ELR (cell line): ENCODE data around the gene KRT6A.
A peak's percentile ranks its signal among the peaks of the same experiment; 100 is the strongest.
"Not testable (repeated sequence)": the region's sequence is repeated elsewhere in the genome, so short reads cannot be mapped to it uniquely, and the experiment has no call there.

ENCODE experiments used
- DNase-seq: peaks from one replicate; pipeline ENCODE4 v3.0.0-alpha.2; 2015; ENCODE audit warnings: low read depth

KRT6A gene

DNA sequence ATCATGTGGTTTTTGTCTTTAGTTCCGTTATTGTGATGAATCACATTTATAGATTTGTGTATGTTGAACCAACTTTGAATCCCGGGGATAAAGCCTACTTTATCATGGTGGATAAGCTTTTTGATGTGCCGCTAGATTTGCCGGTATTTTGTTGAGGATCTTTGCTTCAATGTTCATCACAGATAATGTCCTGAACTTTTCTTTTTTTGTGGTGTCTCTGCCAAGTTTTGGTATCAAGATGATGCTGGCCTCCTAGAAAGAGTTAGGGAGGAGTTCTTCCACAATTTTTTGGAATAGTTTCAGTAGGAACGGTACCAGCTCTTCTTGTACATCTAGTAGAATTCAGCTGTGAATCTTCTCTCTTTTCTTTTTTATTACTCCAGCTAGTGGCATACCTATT is 34.2 kb downstream of the KRT6A start:
- no peak for DNase-seq

DNA sequence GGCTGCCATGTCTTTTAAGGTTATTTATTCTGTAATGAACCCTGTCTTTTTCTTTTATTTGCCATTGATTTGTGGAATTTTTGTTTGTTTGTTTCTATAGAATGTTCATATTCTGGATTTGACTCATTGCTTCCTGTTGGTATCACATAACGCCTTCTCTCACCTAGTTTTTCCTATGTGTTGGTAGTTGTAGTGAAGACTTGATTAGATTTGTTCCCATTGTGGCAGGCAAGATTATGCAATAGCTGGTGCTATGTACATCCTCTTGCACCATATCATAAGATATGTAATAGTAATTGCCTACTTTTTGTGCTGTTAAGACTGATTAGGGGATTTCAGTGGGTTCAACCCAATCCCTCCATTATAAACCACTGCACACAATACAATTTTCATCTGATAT is 37.2 kb downstream of the KRT6A start:
- DNase-seq, result no peak

DNA sequence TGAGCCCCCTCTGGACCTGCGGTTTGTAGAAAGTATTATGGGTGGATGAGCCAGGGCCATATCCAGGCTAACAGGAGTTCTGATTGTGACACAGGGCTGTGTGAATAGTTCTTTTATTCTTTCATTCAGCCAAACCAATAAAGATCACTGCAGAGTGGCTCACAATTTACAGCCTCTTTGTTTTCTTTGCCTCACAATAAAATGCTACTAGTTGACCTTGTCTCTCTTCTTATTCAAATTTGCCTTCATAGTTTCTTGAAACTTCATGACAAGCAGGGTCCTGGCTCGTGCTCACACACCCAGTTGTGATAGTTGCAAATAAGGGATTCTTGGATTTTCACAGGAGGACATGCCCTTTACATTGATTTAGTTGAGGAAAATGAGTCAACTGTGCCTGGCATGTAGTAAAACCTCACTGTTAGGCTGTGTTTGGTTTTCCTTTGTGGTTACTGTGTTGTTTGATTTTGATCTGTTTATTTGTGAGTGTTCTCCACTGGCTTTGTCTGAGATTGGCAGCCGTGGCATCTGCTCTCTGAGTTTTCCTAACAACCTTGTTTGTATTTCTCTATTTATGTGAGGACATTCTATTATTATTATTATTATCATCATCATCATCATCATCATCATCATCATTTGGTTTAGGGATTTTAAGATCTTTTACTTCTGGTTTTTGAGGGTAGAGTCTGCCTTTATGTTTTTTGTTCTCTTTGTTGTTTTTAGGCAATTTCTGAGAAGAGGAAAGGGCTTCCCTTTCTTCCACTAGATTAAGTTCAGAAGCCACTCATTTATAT is 38.5 kb downstream of the KRT6A start:
- peak; percentile 11 for DNase-seq

DNA sequence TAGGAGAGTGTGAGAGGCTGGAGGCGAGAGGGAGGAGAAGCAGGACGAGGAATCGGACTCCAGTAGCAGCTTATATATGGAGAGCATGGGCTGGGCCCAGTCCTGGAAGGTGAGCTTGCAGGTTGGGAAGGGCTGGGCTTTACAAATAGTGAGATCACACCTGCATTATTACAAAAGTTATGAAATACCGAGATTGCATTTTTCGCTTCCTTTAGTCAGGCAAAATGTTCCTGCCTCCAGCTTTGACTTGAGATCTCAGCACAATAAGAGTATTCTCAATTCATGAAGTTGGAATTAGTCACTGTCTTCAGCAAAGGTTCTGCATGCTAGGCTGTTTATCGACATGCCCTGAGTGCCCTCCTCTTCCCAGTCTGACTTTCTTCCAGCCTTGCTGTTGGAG is 41.0 kb downstream of the KRT6A start, which contains the start of gene KRT6B:
KRT6B (minus strand) TSS at position 46 of the 400 bp plus-strand sequence. CDS start 68 bp downstream, outside the sequence.
- DNase-seq, result no peak

DNA sequence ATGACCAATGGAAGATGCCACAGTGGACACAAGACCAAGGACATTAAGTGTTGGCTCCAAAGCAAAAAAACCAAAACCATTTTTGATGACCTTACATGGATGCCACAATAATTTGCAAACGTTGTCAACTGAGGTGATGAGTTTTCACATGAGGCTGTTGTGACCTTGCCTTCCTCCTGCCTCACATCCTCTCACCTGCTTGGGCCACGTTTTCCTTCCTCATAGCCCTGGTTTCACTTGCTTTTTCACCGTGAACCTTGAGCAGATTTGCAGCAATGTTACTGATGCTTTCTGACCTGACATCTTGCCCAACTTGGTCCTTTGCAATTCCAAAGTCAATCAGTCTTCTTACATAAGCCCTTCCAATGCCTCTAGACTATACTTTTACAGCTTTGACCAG is 44.8 kb downstream of the KRT6A start:
- no peak for DNase-seq

DNA sequence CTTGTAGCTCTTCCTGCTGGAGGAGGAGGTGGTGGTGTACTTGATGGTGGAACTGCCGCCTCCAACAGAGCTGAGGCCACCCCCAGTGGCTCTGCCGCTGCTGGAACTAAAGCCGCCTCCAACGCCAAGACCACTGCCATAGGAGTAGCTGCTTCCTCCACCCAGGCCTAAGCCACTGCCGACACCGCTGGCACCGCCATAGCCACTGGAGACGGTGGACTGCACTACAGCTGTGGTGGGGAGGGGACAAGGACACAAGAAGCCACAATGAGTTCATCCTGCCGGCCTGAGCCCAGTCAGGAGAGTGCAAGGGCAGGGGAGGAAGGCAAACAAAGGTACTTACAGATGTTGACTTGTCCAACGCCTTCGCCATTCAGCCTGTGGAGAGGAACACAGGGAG is 45.9 kb downstream of the KRT6A start:
- DNase-seq, result not testable (repeated sequence)

DNA sequence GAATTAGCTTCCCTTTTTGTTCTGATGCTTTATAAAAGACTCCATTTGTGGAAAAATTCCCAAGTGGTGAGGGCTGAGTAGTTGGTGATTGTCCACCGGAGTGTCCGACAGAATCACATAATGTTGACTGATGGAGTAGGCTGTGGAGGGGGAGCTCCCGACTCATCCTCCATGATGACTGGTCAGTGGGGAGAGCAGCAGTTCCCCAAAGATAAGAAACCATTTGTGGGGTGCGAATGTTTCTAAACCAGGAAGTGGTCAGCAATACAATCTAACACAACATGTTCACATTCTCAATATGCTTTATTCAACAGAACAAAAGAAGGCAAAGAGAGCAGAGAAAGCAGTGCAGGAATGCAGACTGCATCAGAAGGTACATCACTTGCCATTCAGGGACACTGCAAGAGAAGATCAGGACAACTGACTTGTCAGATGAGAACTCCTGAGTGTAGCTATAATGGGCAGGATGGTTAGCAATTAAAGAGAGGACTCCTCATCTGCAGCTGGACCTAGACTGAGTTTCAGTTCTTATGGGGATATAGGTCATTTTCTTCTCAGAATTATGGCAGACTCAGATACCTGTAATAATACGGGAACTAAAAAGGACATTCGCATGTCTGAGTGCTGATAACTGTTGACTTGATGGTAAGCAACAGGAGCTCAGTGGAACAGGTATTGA is 46.6 kb downstream of the KRT6A start:
- no peak for DNase-seq

DNA sequence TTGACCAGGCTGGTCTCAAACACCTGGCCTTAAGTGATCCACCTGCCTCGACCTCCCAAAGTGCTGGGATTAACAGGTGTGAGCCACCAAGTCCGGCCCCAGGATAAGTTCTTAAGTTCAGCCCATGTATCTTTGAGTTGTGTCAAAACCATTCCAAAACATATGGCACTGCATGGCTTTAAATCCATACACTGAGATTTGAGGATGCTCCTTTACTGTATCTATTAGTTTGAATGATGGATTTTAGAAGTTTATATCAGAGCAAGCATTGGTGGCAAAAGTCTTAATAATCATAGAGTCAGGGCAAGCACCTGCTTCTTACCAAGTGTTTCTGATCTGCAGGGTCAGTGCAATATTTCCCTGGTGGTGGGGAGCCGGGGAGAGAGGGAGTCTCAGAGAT is 47.2 kb downstream of the KRT6A start:
- no peak for DNase-seq

DNA sequence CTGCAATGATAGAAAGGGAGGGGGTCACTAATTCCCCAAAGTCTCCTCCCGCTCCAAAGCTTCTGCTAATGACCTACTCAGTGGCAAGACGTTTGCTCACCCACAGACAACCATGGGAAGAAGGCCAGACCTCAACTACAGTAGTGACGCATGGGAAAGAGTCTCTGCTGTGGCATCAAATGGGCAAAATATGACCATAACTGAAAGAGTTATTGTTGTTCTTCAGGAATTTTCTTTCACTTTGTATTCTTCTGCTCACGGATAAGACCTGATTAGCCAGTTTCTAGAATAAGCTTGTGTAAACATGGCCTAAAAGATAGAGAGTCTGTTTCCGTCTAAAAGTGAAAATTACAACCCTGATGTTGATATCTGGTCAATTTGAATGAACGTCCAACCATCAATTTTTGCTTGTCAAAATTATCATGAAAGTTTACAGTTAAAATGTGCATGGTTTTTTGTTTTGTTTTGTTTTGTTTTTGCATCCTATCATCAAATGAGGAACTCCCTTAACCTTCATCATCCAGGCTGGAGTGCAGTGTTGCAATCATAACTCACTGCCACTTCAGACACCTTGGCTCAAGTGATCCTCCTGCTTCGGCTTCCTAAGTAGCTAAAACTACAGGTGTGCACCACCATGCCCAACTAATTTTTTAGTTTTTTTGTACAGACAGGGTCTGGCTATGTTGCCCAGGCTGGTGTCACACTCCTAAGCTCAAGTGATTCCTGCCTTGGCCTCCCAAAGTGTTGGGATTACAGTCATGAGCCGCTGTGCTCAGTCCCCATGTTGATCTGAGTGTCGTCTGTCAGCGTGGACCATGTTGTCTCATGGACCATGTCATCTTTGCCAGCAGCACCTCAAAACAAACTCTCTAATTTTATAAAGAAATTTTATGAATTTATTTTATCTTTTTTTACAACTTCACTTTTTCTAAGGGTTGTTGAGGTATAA is 48.1 kb downstream of the KRT6A start:
- no peak for DNase-seq

DNA sequence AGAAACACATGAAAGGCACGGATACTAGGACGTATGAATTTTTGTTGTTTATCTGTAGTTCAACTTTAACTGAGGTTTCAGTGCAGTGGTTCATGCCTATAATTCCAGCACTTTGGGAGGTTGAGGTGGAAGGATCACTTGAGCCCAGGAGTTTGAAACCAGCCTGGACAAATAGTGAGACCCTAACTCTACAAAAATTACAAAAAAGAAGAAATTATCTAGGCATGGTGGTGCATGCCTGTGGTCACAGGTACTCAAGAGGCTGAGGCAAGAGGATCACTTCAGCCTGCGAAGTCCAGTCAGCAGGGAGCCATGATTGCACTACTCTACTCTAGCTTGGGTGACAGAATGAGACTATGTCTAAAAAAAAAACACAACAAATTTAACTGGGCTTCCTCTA is 49.1 kb downstream of the KRT6A start:
- no peak for DNase-seq

DNA sequence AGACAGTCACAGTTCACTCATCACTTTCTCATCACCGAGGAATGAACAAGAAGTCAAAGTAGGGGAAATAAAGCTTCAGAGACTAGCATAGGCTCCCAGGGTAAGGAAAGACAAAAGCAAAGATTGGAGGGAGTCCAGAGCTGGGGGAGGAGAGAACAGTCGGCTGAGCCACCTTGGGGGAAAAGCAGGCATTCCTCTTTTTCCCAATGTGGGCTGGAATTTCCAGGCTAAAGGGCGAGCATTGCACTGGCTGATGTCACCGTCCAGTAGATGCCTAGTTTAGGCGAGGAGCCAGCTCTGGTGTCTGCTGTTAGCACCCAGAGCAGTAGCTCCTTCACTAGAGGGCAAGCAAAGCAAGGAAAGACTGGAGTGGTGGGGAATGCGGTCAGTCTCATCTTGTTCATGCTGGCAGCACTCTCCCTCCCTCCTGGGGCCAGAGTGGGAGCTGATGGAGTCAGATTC is 50.4 kb downstream of the KRT6A start:
- DNase-seq, result peak; percentile 91

DNA sequence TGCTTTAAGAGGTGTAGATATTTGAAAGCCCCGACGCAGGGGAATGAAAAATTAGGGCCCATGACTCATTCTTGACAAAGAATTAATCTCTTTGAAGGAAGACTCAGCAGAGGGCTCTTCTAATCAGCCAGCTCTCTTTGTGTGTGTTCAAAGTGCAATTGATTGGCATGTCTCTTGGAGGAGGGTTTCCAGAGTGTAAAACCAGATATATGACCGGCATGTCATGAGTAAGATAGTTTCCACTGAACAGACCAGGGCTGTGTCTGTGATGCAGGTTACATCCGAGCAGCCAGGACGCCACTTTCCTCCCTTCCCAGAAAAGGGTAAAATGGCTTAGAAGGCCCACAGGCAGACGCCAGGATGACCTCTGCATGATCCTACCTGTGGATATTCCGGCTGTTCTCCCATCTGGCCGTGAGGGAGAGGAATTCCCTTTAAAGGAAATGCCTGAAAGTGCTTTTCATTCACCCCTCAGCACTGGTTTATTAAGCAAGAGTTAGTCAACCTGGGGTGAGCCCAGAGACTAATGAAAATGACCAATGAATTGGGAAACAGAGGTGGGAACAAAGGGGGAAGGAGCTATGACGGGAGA is 51.6 kb downstream of the KRT6A start:
- peak; percentile 58 for DNase-seq

DNA sequence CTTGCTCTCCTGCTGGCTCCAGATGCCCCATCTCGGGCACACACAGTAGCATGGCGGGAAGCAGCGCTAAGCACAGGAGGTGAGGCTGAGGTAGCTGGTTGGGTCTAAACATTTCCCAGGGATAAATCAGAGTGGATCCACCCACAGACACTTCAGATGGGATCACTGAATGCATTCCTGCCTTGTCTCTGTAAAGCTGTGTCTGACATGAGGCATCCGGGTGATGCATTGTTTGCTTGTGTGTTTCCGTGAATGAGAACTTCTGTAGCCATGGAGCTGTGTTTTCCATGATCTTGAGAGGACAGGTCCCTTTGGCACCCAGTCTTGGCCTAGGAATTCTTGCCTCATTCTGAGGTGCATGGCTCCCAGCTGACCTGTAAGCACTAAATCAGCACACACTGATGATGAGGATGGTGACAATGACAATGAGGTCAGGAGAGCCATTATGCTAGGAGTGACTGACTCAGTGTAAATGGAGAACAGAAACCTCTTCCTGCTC is 52.2 kb downstream of the KRT6A start:
- peak; percentile 67 for DNase-seq

DNA sequence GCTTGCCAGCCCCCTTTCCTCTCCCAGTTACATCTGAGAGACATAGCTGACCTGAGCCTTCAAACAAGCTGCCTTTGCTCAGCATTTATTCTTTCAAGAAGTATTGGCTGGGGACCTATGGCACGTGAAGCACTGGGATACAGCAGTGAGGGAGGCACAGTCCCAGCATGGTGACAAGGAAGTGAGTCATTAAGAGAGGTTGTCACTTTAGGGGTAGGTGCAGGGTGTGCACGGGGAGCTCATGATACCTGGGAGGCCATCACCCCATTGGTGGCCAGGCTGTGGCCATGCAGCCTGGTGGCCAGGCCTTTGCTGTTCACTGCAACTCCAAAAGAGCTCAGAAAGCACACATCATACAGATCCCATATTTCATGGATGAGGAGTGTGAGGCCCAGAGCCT is 53.2 kb downstream of the KRT6A start:
- no peak for DNase-seq

DNA sequence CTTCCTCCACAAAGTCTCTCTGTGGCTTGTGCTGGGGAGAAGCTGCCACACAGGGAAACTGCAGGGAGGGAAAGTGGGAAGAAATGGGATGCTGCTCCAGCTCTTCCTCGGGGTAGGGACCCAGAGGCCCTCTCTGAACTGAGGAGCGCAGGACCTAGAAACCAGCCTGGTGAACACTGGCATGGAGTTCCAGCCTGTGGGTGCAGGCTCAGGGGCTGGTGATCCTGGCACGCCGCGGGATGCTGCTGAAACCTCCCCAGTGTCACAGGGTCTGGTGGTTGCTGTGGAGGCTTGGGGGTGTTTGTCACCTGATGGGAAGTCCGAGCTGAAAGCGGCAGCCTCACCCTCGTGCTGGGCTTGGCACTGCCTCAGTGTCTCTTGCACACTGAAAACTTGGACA is 53.6 kb downstream of the KRT6A start:
- DNase-seq, result no peak

DNA sequence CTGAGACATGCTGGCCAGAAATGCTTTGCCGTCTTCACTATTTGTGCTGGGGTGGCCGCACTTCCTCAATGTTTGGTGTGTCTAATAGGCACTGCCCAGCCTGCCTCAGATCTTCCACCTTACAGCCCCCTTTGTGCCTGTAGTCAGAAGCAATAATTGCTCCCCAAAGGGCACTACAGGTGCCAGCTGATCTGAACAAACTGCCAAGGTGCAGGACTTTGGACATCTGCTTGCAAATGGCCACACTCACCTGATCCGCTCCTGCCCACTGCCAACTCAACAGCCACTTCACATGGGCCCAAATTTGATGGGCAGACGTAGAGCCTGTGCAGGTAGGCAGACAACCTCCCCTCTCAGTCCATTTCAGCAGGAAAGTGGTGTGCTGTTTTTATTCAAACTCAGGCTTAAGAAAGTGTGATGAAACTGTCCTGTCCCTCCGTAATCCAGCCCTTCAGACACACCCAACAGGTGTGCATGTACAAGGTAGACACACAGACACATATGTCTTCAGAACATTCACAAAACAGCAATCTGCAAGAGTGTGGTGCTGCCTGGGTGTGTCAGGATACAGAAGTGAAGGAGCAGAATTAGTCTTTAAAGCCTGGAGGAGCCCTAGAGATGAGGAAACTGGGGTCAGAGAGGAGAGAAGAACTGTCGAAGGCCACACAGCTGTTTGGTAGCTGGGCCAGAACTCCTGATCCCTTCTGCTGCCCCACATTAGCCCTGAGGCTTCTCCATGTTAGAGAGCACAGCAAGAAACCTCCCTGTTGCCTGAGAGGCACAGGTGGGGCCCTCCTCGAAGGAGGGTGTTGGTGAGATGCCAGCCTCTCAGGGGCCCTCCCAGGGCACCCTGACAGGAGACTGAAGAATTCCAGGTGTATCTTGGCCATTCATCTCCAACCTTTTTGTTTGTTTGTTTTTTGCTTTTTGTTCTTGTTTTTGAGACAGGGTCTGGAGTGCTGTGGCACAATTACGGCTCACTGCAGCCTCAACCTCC is 54.5 kb downstream of the KRT6A start:
- no peak for DNase-seq

DNA sequence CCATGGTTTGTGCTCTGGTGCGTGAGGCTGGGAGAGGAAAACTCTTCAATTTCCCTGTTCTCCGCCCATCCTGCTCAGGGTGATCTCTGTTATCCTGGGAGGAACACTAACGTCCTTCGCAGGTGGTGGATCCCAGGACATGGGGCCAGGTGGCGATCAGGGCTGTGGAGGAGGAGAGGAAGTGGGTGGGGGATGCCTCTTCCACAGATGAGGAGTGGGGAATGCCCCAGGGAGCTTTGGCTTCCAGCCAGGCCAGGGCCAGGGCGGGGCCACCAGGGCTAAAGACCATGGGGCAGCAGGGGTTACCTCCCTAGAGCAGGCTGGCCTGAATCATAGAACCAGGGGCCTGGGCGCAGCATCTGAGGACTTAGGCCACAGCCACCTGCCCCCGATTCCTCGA is 55.5 kb downstream of the KRT6A start:
- no peak for DNase-seq
